ENCODE results near the gene POLR2M. TPM values are rescaled to one million over a fixed set of nuclear protein-coding genes. Genes with fewer than 3 reads are reported as not detected.

Gene POLR2M
- polyA plus RNA-seq, 1 experiment, result 126 TPM

GRCh38 chr15:57698243-57698642 lies 8.3 kb upstream of the POLR2M start:
- H3K27me3 ChIP-seq (ENCODE audit: control insufficient read depth, insufficient read depth, low read length), result no peaks in the 10 kb centered on the region
- H3K4me3 ChIP-seq (ENCODE audit: low read depth, low read length), result no peak overlapping the region
- CTCF ChIA-PET, result no interaction called here
- no peaks in the 10 kb centered on the region for H3K36me3 ChIP-seq (ENCODE audit: control insufficient read depth, insufficient read depth, low read length)
- no peak for TF ChIP-seq CTCF (IDR thresholded peaks at IDR 0.05; ENCODE audit: insufficient read depth, low read depth, low read length)
- POLR2A ChIA-PET, result no interaction called here
- DNase-seq (ENCODE audit: low read depth), result no peak

GRCh38 chr15:57698991-57699390 lies 7.5 kb upstream of the POLR2M start:
- Histone ChIP-seq H3K36me3 (ENCODE audit: control insufficient read depth, insufficient read depth, low read length) (no peaks in the 10 kb centered on the region), H3K4me3 (ENCODE audit: low read depth, low read length) (no peak overlapping the region), H3K27me3 (ENCODE audit: control insufficient read depth, insufficient read depth, low read length) (no peaks in the 10 kb centered on the region)
- ChIA-PET CTCF (no interaction called here), POLR2A (no interaction called here)
- TF ChIP-seq CTCF (IDR thresholded peaks at IDR 0.05; ENCODE audit: insufficient read depth, low read depth, low read length), result no peak
- DNase-seq (ENCODE audit: low read depth), result no peak

DNA sequence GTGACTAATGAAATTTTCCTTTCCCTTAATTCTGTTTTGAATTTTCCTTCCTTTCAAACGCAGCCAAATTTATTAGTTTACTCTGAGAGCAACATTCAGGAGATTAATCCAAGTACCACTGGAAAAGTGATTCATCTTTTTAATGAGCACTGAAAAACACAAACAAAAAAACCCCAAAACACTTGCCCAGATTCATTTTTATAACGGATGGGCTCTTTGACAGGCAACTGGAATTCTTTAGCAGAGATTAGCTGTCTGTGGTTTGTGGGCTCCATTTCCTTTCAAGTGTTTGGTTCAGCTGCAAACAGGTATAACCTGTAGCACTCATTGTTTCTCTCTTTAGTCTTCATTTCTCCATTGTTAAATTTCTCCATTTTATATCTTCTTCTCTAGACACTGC lies 3.1 kb upstream of the POLR2M start:
- no peak for DNase-seq (ENCODE audit: low read depth)
- CTCF ChIA-PET, result interaction anchor here (0.7 to 1.2 kb wide), 2 partner anchors 11 to 144 kb away, joined by 3 read pairs; no protein-coding TSS in a partner anchor
- Histone ChIP-seq H3K4me3 (ENCODE audit: low read depth, low read length) (no peak overlapping the region), H3K27me3 (ENCODE audit: control insufficient read depth, insufficient read depth, low read length) (no peaks in the 10 kb centered on the region), H3K36me3 (ENCODE audit: control insufficient read depth, insufficient read depth, low read length) (no peaks in the 10 kb centered on the region)
- no peak for TF ChIP-seq CTCF (IDR thresholded peaks at IDR 0.05; ENCODE audit: insufficient read depth, low read depth, low read length)
- POLR2A ChIA-PET, result no interaction called here

DNA sequence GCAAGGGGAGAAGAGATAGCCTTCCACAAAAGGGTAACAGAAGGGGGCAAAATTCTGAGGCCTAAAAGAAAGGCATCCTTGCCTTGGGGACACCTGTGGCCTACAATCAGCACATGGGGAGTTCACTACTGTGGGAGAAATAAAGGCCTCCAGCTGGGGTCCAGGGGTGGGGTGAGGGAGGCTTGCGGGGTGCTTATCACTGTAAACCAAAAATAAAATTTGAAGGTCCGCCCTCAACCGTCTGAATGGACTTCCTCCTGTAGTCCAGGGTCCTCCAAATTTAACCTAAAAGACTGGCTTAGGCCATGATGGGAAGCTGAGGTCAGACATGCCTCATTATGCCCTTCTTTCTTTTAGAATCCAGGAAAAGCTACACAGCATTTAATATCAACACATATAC lies 2.1 kb upstream of the POLR2M start:
- POLR2A ChIA-PET, result no interaction called here
- no peak for TF ChIP-seq CTCF (IDR thresholded peaks at IDR 0.05; ENCODE audit: insufficient read depth, low read depth, low read length)
- no peak for DNase-seq (ENCODE audit: low read depth)
- CTCF ChIA-PET, result no interaction called here
- Histone ChIP-seq H3K36me3 (ENCODE audit: control insufficient read depth, insufficient read depth, low read length) (no peaks in the 10 kb centered on the region), H3K4me3 (ENCODE audit: low read depth, low read length) (no peak overlapping the region), H3K27me3 (ENCODE audit: control insufficient read depth, insufficient read depth, low read length) (no peaks in the 10 kb centered on the region)

- no peak for DNase-seq (ENCODE audit: low read depth)
- TF ChIP-seq CTCF (IDR thresholded peaks at IDR 0.05; ENCODE audit: insufficient read depth, low read depth, low read length), result no peak
- CTCF ChIA-PET, result interaction anchor here (0.7 to 2.2 kb wide), 5 partner anchors 10 to 144 kb away, joined by 3 to 15 read pairs (median 5); no protein-coding TSS in a partner anchor
- Histone ChIP-seq H3K4me3 (ENCODE audit: low read depth, low read length) (peak overlapping the region; percentile 82), H3K27me3 (ENCODE audit: control insufficient read depth, insufficient read depth, low read length) (no peaks in the 10 kb centered on the region), H3K36me3 (ENCODE audit: control insufficient read depth, insufficient read depth, low read length) (peaks cover 3% of the 10 kb centered on the region)
- POLR2A ChIA-PET, result no interaction called here
These were observed 639 bp upstream of the POLR2M start for GRCh38 chr15:57705746-57706404.

All from BJ (cell line).